ENCODE measurements around the gene ZNF511. TPM values are rescaled to one million over a fixed set of nuclear protein-coding genes. Genes with fewer than 3 reads are reported as not detected.

Gene ZNF511
- total and polyA plus RNA-seq, 2 of the 4 experiments (the other 2 are of a cell fraction), result 13.6 to 32.6 TPM

DNA sequence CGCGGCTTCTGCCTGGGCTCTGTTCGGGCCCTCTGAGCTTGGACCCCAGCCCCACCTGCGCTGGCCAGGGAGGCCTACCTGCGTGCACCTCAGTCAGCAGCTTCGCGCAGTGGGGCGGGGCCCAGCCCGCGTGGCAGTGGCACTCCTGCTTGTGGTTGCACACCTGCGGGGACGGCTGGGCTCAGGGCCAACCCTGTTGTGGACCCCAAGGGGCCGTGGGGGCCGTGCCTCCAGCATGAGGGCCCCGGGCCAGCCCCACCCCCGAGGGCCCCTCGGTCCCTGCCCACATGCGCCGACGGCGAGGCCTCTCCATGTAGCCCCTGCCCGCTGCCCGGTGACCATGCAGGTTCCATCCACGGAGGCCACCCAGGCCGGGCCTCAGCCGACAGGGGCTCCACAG is 39.3 kb upstream of the ZNF511 start:
- no peak overlapping the region for H3K23ac ChIP-seq (ENCODE audit: low read depth, low read length)
- no peak overlapping the region for H3K56ac ChIP-seq (ENCODE audit: extremely low read depth, insufficient read depth, low read length)
- no TSS peak for BruUV-seq (replicated peaks)
- no peaks in the 10 kb centered on the region; the same call in 1 of the 2 replicates for H3K27me3 ChIP-seq (ENCODE audit: control insufficient read depth, insufficient read depth, low read length)
- H3K9me3 ChIP-seq (ENCODE audit: control insufficient read depth, insufficient read depth, low read length), result no peaks in the 10 kb centered on the region
- peaks cover 4% of the 10 kb centered on the region; the same call in 1 of the 2 replicates for H3K36me3 ChIP-seq (ENCODE audit: control insufficient read depth, insufficient read depth, low read length)
- H3K4me1 ChIP-seq (ENCODE audit: control insufficient read depth, insufficient read depth, low read length), result no peaks in the 10 kb centered on the region
- no peak overlapping the region for H2AK5ac ChIP-seq (ENCODE audit: low read depth, low read length)
- no peaks in the 10 kb centered on the region for H3K9me1 ChIP-seq (ENCODE audit: insufficient read depth, low read length)
- in situ Hi-C loops (cut with MboI; ENCODE audit: low sequenced_read_pairs) (loop anchor here (25.0 kb wide), 1 partner anchor 607 kb away; no protein-coding TSS in a partner anchor), dilution Hi-C loops (cut with HindIII; ENCODE audit: low sequenced_read_pairs, unreplicated experiment) (no loop called here), intact Hi-C loops (cut with micrococcal nuclease) (no loop called here)
- H3K18ac ChIP-seq (ENCODE audit: low read depth, low read length), result no peak overlapping the region
- ChIA-PET CTCF (no interaction called here), POLR2A (ENCODE audit: unreplicated experiment) (no interaction called here)
- WGBS, 2 experiments (ENCODE audit: extremely low coverage in 2 of 2, insufficient read length in 1 of 2), result 80% methylated on average over 16 of the region's 26 CpGs; no CpG with 5 or more reads in 1 of the 2 experiments
- no peak overlapping the region for H3K4me2 ChIP-seq (ENCODE audit: low read depth, low read length)
- no peak overlapping the region for H4K5ac ChIP-seq (ENCODE audit: low read depth, low read length)
- no peak overlapping the region for H2AK9ac ChIP-seq (replicated peaks; ENCODE audit: low read depth, low read length, poor library complexity)
- DNase-seq (no peak), ATAC-seq (ENCODE audit: low read depth) (no peak)
- H3K9ac ChIP-seq (ENCODE audit: low read depth, low read length), result no peak overlapping the region
- no peak overlapping the region for H2AFZ ChIP-seq (replicated peaks; ENCODE audit: low read length, poor library complexity)
- H3K79me1 ChIP-seq (ENCODE audit: low read depth in 1 of 2, low read length in 2 of 2), result no peaks in the 10 kb centered on the region
- H3K14ac ChIP-seq (replicated peaks; ENCODE audit: low read depth, low read length), result no peak overlapping the region
- no peak for TF ChIP-seq FOS (IDR thresholded peaks at IDR 0.05; ENCODE audit: low read depth, low read length)
- no peak for TF ChIP-seq MAFK (IDR thresholded peaks at IDR 0.05; ENCODE audit: low read depth, low read length)
- TF ChIP-seq, protein P1, sequence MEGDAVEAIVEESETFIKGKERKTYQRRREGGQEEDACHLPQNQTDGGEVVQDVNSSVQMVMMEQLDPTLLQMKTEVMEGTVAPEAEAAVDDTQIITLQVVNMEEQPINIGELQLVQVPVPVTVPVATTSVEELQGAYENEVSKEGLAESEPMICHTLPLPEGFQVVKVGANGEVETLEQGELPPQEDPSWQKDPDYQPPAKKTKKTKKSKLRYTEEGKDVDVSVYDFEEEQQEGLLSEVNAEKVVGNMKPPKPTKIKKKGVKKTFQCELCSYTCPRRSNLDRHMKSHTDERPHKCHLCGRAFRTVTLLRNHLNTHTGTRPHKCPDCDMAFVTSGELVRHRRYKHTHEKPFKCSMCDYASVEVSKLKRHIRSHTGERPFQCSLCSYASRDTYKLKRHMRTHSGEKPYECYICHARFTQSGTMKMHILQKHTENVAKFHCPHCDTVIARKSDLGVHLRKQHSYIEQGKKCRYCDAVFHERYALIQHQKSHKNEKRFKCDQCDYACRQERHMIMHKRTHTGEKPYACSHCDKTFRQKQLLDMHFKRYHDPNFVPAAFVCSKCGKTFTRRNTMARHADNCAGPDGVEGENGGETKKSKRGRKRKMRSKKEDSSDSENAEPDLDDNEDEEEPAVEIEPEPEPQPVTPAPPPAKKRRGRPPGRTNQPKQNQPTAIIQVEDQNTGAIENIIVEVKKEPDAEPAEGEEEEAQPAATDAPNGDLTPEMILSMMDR (conservative IDR thresholded peaks at IDR 0.05; ENCODE audit: low read depth, low read length), result no peak
- no peak for TF ChIP-seq BHLHE40 (IDR thresholded peaks at IDR 0.05; ENCODE audit: low read depth, low read length)
- TF ChIP-seq, protein P2, sequence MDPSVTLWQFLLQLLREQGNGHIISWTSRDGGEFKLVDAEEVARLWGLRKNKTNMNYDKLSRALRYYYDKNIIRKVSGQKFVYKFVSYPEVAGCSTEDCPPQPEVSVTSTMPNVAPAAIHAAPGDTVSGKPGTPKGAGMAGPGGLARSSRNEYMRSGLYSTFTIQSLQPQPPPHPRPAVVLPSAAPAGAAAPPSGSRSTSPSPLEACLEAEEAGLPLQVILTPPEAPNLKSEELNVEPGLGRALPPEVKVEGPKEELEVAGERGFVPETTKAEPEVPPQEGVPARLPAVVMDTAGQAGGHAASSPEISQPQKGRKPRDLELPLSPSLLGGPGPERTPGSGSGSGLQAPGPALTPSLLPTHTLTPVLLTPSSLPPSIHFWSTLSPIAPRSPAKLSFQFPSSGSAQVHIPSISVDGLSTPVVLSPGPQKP (IDR thresholded peaks at IDR 0.05; ENCODE audit: borderline replicate concordance, low read depth, low read length), result no peak
- TF ChIP-seq MXI1 (IDR thresholded peaks at IDR 0.05; ENCODE audit: borderline replicate concordance, low read depth, low read length), result no peak
- no peak for TF ChIP-seq CHD1 (IDR thresholded peaks at IDR 0.05; ENCODE audit: low read depth, low read length)
- no peak for TF ChIP-seq POLR2A (IDR thresholded peaks at IDR 0.05; ENCODE audit: low read depth, low read length)
- no peak for TF ChIP-seq MAZ (IDR thresholded peaks at IDR 0.05; ENCODE audit: borderline replicate concordance, low read depth, low read length)
- no peak for TF ChIP-seq RFX5 (IDR thresholded peaks at IDR 0.05; ENCODE audit: low read depth, low read length)
- TF ChIP-seq, protein P3, sequence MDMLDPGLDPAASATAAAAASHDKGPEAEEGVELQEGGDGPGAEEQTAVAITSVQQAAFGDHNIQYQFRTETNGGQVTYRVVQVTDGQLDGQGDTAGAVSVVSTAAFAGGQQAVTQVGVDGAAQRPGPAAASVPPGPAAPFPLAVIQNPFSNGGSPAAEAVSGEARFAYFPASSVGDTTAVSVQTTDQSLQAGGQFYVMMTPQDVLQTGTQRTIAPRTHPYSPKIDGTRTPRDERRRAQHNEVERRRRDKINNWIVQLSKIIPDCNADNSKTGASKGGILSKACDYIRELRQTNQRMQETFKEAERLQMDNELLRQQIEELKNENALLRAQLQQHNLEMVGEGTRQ (IDR thresholded peaks at IDR 0.05; ENCODE audit: low read depth, low read length), result no peak
- no peak overlapping the region for H4K91ac ChIP-seq (ENCODE audit: insufficient read depth, low read depth, low read length)
- no peak overlapping the region for H3K4ac ChIP-seq (ENCODE audit: low read depth, low read length)
- no peak overlapping the region for H2BK5ac ChIP-seq (ENCODE audit: low read depth, low read length, poor library complexity, severe bottlenecking)
- no peak overlapping the region for H4K8ac ChIP-seq (ENCODE audit: low read depth in 2 of 2, low read length in 2 of 2)
- H2BK15ac ChIP-seq (ENCODE audit: low read depth, low read length), result no peak overlapping the region
- H4K20me1 ChIP-seq (ENCODE audit: insufficient read depth, low read length), result no peaks in the 10 kb centered on the region
- H2BK120ac ChIP-seq (ENCODE audit: low read depth, low read length), result no peak overlapping the region
- no peak overlapping the region for H3K4me3 ChIP-seq (ENCODE audit: insufficient read depth, low read depth, low read length)
- no peak overlapping the region for H2BK20ac ChIP-seq (ENCODE audit: low read depth, low read length)
- no peak overlapping the region for H3K27ac ChIP-seq (ENCODE audit: insufficient read depth, low read length)
